Neutrophil (primary cell): Measurements from ENCODE around the gene REXO1.

Experiments
- H3K27ac ChIP-seq: fragments of 200-600 bp; sonication (generic); 2 replicates; pipeline ENCODE4 v1.5.1; 2016; ENCODE audit warnings: mild to moderate bottlenecking, moderate library complexity
- H3K27me3 ChIP-seq: fragments of 200-600 bp; sonication (generic); 2 replicates; pipeline ENCODE4 v1.6.0; 2016; ENCODE audit warnings: mild to moderate bottlenecking
- H3K36me3 ChIP-seq: fragments of 200-600 bp; sonication (generic); 2 replicates; pipeline ENCODE4 v1.5.1; 2017
- H3K4me1 ChIP-seq, 2 experiments: fragments of 200-600 bp in 1 of 2; sonication (generic) in 1 of 2; 1 replicate in 1 of 2; 2 replicates in 1 of 2; pipeline versions ENCODE4 v1.5.1 to v1.6.1; 2013 to 2016; ENCODE audit warnings: low read depth in 1 of 2, low read length in 1 of 2, mild to moderate bottlenecking in 1 of 2, moderate library complexity in 1 of 2; ENCODE audit not compliant: control insufficient read depth in 1 of 2, insufficient read depth in 1 of 2
- H3K4me3 ChIP-seq, 2 experiments: fragments of 200-600 bp in 1 of 2; sonication (generic) in 1 of 2; 1 replicate in 1 of 2; 2 replicates in 1 of 2; pipeline ENCODE4 v1.5.1; 2013 to 2016; ENCODE audit warnings: low read depth in 1 of 2, low read length in 1 of 2, mild to moderate bottlenecking in 1 of 2, moderate library complexity in 1 of 2
- H3K9me3 ChIP-seq: fragments of 200-600 bp; sonication (generic); 2 replicates; pipeline ENCODE4 v1.5.1; 2016
- CTCF ChIP-seq: fragments of 200-600 bp; sonication (generic); IDR thresholded peaks from 2 replicates; pipeline ENCODE4 v1.5.1; 2016; ENCODE audit warnings: antibody characterized with exemption

The REXO1 gene

DNA sequence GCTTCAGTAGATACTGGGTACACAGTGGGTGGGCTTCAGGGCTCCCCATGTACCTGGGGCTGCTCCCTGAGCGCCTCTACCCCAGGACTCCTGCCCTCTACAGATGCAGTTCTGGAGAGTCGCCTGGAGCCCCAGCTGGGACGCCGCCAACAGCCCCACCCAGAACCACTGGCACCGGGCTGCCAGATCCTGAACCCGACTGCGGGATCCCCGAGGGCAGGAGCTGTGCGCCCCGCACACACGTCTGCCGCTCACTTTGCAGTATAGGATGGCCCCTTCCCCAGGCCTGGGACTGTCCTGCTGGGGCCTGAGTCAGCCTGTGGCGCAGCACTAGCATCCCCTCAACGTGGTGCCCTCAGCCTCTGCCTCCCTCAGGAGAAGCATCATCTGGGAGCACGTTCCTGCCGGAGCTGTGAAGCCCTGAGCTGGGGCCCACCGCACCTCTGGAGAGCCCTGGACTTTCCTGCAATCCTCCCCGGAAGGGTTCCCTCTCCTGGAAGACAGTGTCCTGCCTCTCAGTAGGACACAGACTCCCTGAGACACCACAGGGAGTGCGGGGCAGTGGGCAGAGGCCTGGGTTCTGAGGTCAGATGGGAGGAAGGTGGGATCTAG, 3.7 kb downstream of the REXO1 start:
- H3K4me1 ChIP-seq: peaks cover 44 to 50% of the 10 kb centered on the region in 2 experiments
- no peak overlapping the region for H3K27ac ChIP-seq
- H3K4me3 ChIP-seq: no peak overlapping the region
- H3K27me3 ChIP-seq: no peaks in the 10 kb centered on the region
- no peaks in the 10 kb centered on the region for H3K9me3 ChIP-seq
- peaks cover 15% of the 10 kb centered on the region for H3K36me3 ChIP-seq
- no peak for TF ChIP-seq CTCF

DNA sequence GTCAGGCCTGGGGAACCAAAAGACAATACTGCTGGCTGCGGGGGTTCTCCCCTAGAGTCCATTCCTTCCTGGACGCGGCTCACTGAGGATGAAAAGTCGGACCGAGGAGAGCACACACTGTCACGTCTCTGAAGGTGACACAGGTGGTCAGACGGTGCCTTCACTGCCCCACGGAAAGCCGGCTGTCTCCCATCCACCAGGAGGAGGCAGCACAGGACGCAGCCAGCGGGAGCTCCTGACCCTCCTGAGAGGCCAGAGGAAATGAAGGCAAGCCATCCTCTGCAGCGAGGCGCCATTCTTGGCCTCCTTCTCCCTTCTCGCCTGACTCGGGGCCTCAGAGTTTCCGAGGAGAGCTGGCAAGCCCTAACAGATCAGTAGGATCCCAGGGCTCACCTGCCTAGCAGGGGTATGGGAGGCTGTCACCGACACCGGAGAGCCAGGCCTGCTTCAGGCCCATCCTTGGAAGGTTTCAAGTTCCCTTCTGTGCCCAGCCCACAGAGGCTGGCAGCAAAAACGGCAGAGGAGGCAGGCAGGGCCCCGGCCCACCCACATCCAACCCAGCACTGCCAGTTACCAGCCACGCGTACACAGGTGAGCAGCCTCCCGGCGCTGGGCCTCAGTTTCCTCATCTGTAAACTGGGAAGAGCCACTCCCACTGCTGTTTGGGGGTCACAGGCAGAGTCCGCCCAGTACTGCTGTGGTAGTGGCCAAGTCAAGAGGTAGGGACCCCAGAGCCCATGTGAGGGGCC, 4.5 kb downstream of the REXO1 start:
- no peak overlapping the region for H3K27ac ChIP-seq
- no peak overlapping the region for H3K4me3 ChIP-seq
- H3K9me3 ChIP-seq: no peaks in the 10 kb centered on the region
- H3K36me3 ChIP-seq: peaks cover 15% of the 10 kb centered on the region
- TF ChIP-seq CTCF: no peak
- H3K4me1 ChIP-seq: peaks cover 40 to 47% of the 10 kb centered on the region in 2 experiments
- no peaks in the 10 kb centered on the region for H3K27me3 ChIP-seq

DNA sequence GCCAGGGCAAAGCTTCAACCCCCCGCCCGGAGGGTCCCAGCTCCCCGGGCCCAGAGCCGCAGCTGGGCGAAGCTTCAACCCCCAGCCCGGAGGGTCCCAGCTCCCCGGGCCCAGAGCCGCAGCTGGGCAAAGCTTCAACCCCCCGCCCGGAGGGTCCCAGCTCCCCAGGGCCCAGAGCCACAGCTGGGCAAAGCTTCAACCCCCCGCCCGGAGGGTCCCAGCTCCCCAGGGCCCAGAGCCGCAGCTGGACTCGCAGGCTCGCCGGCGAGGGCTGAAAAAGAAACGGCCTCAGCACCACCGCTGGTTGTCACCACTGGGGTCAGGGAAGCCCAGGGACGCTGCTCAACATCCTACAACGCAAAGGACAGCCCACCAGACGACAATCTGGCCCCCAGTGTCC, 5.2 kb downstream of the REXO1 start:
- TF ChIP-seq CTCF: no peak
- H3K9me3 ChIP-seq: no peaks in the 10 kb centered on the region
- no peak overlapping the region for H3K4me3 ChIP-seq
- H3K4me1 ChIP-seq: peaks cover 39 to 45% of the 10 kb centered on the region in 2 experiments
- no peak overlapping the region for H3K27ac ChIP-seq
- peaks cover 15% of the 10 kb centered on the region for H3K36me3 ChIP-seq
- H3K27me3 ChIP-seq: no peaks in the 10 kb centered on the region

DNA sequence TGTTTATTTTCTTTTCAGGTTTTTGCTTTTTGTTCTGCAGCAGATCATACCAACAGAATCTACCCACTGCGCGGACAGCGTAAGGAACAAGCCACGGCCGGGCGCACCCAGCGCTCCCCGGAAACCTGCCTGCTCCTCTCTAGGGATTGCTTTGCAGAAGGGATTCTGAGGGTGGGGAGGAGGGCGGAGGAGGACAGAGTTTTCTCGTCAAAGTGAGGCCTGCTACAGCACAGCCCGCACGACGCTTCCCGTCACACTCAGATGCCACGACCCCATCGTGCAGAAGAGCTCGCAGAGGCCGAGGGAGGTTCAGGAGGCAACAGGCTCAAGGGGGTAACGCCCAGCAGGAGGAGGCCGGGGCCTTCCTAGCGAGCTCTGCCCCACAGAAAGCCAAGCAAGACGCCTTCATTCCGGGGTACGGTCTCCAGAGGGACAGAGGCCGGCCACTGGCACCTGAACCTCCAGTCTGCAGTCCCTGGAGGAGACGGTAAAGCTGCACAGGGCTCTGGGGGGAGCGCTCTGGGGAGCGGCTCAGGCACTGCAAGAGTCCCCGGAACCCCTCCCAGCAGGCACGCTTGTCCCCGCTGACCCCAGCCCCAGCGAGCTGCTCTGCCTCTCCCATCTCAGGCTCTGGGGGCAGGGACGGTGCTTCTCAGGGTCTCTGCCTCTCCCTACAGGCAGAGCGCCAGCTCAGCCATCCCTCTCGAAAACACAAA, 6.9 kb downstream of the REXO1 start:
- TF ChIP-seq CTCF: no peak
- Histone ChIP-seq H3K27ac (no peak overlapping the region), H3K4me1 (peaks cover 28 to 29% of the 10 kb centered on the region in 2 experiments), H3K9me3 (no peaks in the 10 kb centered on the region), H3K4me3 (no peak overlapping the region), H3K36me3 (peaks cover 15% of the 10 kb centered on the region), H3K27me3 (no peaks in the 10 kb centered on the region)

DNA sequence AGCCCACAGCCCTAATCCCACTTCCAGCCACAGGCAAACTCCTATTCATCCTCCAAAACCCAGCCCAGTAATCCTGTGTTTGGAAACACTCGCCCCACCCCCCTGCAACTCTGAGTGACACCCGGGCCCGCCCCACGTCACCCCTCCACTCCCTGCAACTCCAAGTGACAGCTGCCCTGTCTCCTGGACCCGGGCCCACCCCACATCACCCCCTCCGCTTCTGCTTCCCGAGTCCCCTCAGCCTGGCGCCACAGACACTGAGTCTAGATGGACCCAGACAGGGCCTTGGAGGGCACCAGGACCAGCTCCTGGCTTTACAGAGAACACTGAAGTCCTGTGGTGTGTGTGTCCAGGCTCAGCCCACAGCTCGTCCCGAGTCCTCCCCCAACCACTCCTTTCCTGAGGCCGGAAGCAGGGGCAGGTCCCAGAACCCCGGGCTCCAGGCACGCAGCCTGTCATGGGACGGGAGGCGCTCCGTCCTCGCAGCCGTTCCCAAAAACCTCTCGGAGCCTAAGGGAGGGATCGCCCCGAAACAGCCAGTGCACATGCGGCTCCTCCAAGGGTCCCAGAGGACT, 7.7 kb downstream of the REXO1 start:
- Histone ChIP-seq H3K27ac (peak overlapping the region; percentile 58), H3K9me3 (no peaks in the 10 kb centered on the region), H3K4me1 (peaks cover 21 to 25% of the 10 kb centered on the region in 2 experiments), H3K4me3 (no peak overlapping the region), H3K27me3 (no peaks in the 10 kb centered on the region), H3K36me3 (peaks cover 15% of the 10 kb centered on the region)
- no peak for TF ChIP-seq CTCF
